Tibial artery (tissue), 4 donors: Measurements from ENCODE around the gene DDO.

Source experiments
- DNase-seq, 2 donors: peaks; one replicate each; pipeline ENCODE4 v3.0.0-alpha.2; 2019
- H3K27ac ChIP-seq, 2 donors: fragments of 200-600 bp; sonication (generic) in 1 of 2; 1 replicate in 1 of 2; 2 replicates in 1 of 2; pipeline ENCODE4 v1.5.1; 2018 to 2019; ENCODE audit warnings: mild to moderate bottlenecking in 1 of 2
- H3K27me3 ChIP-seq, 2 donors: fragments of 200-600 bp; sonication (generic) in 1 of 2; one replicate each; pipeline versions ENCODE4 v1.5.1 to v1.6.0; 2016 to 2019
- H3K36me3 ChIP-seq, 3 donors: fragments of 200-600 bp; sonication (generic) in 2 of 3; one replicate each; pipeline ENCODE4 v1.5.1; 2016 to 2019; ENCODE audit warnings: mild to moderate bottlenecking in 2 of 3
- H3K4me1 ChIP-seq, 4 donors: fragments of 200-600 bp; sonication (generic) in 2 of 4; 1 replicate in 3 of 4; 2 replicates in 1 of 4; pipeline ENCODE4 v1.5.1; 2016 to 2019
- H3K4me3 ChIP-seq, 2 donors: fragments of 200-600 bp; sonication (generic) in 1 of 2; 1 replicate in 1 of 2; 2 replicates in 1 of 2; pipeline ENCODE4 v1.5.1; 2018 to 2019; ENCODE audit warnings: mild to moderate bottlenecking in 2 of 2
- H3K9me3 ChIP-seq, 3 donors: fragments of 200-600 bp; sonication (generic) in 1 of 3; one replicate each; pipeline ENCODE4 v1.5.1; 2016 to 2019
- CTCF ChIP-seq, 2 experiments: fragments of 200-600 bp in 1 of 2; fragments of 450-650 bp in 1 of 2; IDR thresholded peaks; one replicate each; pipeline ENCODE4 v1.5.1; 2017 to 2019; ENCODE audit warnings: antibody characterized with exemption in 2 of 2, mild to moderate bottlenecking in 1 of 2, moderate library complexity in 1 of 2
- intact Hi-C: fragments of 100-400 bp; cut with DNase I; formaldehyde crosslinking; loops from one replicate; pipeline ENCODE4 v1.15.0; 2023; ENCODE audit warnings: low total_unique reads

DDO gene

GRCh38 chr6:110428153-110428552 is 12.8 kb upstream of the DDO start:
- peaks cover 0 to 26% of the 10 kb centered on the region in 2 donors for H3K27me3 ChIP-seq
- no peak for TF ChIP-seq CTCF (IDR thresholded peaks at IDR 0.05)
- no peaks in the 10 kb centered on the region for H3K36me3 ChIP-seq
- no peak for DNase-seq
- H3K27ac ChIP-seq = no peak overlapping the region
- H3K4me1 ChIP-seq = no peaks in the 10 kb centered on the region
- no peaks in the 10 kb centered on the region for H3K9me3 ChIP-seq
- H3K4me3 ChIP-seq = no peak overlapping the region
- intact Hi-C loops = no loop called here

- H3K4me3 ChIP-seq = no peak overlapping the region
- no peak for TF ChIP-seq CTCF (IDR thresholded peaks at IDR 0.05)
- DNase-seq = no peak
- H3K27ac ChIP-seq = no peak overlapping the region
- no peaks in the 10 kb centered on the region for H3K36me3 ChIP-seq
- intact Hi-C loops = no loop called here
- H3K27me3 ChIP-seq = peaks cover 0 to 25% of the 10 kb centered on the region in 2 donors
- H3K9me3 ChIP-seq = no peaks in the 10 kb centered on the region
- H3K4me1 ChIP-seq = no peaks in the 10 kb centered on the region
Observed at GRCh38 chr6:110425816-110426215, 10.4 kb upstream of the DDO start.

GRCh38 chr6:110422444-110422822 is 7.1 kb upstream of the DDO start:
- H3K27me3 ChIP-seq = peaks cover 0 to 2% of the 10 kb centered on the region in 2 donors
- H3K4me1 ChIP-seq = no peaks in the 10 kb centered on the region
- no peaks in the 10 kb centered on the region for H3K36me3 ChIP-seq
- no peak overlapping the region for H3K4me3 ChIP-seq
- no peak overlapping the region for H3K27ac ChIP-seq
- intact Hi-C loops = no loop called here
- DNase-seq = no peak
- no peak for TF ChIP-seq CTCF (IDR thresholded peaks at IDR 0.05)
- H3K9me3 ChIP-seq = no peaks in the 10 kb centered on the region

GRCh38 chr6:110421749-110422443 is 6.5 kb upstream of the DDO start:
- intact Hi-C loops = no loop called here
- DNase-seq = no peak
- Histone ChIP-seq H3K9me3 (no peaks in the 10 kb centered on the region), H3K36me3 (no peaks in the 10 kb centered on the region), H3K4me1 (peaks cover 0 to under 1% (median 0%) of the 10 kb centered on the region in 4 donors), H3K4me3 (no peak overlapping the region), H3K27ac (no peak overlapping the region), H3K27me3 (no peaks in the 10 kb centered on the region)
- no peak for TF ChIP-seq CTCF (IDR thresholded peaks at IDR 0.05)

GRCh38 chr6:110419028-110419739 is 3.8 kb upstream of the DDO start:
- intact Hi-C loops = no loop called here
- H3K4me1 ChIP-seq = peaks cover 0 to 21% (median 16%) of the 10 kb centered on the region in 4 donors
- no peak for DNase-seq
- no peak overlapping the region for H3K4me3 ChIP-seq
- H3K27ac ChIP-seq = no peak overlapping the region
- no peak for TF ChIP-seq CTCF (IDR thresholded peaks at IDR 0.05)
- no peaks in the 10 kb centered on the region for H3K36me3 ChIP-seq
- no peaks in the 10 kb centered on the region for H3K27me3 ChIP-seq
- no peaks in the 10 kb centered on the region for H3K9me3 ChIP-seq
